ENCODE data around the gene COBL. TPM values are rescaled to one million over a fixed set of nuclear protein-coding genes. Genes with fewer than 3 reads are reported as not detected.

COBL gene
- total RNA-seq, 6 experiments from 2014 or later: not detected

DNA sequence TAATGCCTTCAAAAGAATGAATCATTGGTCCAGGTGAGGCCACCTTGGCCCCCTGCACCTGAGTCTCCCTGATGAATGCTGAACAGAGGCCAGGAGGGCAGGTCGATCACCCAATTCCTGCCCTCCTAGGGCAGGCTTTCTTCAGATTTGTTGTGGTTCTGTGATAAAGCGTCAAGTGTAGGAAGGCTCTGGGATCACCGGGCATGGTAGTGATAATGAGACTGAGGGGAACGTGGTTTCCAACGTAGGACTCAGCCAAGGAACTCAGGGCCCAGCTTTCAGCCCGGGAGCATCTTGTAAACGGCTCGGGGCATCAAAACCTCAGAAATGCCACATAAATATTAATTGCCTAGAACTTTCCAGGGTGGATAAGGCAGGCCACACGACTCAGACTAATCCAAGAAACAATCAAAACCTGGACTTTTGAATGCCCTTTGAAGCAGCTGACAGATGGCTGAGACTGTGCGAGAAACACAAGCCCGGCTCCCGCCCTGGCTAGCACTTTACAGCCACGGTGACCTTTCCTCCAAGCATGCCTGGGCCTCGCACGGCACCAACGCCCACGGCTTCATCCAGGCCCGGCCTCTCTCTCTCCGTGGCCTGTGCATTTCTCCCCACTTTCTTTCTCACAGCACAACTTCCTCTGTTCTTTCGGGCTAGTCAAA lies 294.6 kb downstream of the COBL start:
- no peak overlapping the region for H3K4me3 Mint-ChIP-seq
- no peaks in the 10 kb centered on the region for H3K9me3 Mint-ChIP-seq
- no peaks in the 10 kb centered on the region for H3K36me3 Mint-ChIP-seq (ENCODE audit: low read depth)
- H3K27ac Mint-ChIP-seq: no peak overlapping the region
- no peak for DNase-seq
- peaks cover 16% of the 10 kb centered on the region; the same call in 1 of the 2 replicates for H3K27me3 Mint-ChIP-seq (ENCODE audit: insufficient read depth)
- H3K4me1 Mint-ChIP-seq (ENCODE audit: low read depth): peaks cover 28% of the 10 kb centered on the region
- TF ChIP-seq, protein P1, sequence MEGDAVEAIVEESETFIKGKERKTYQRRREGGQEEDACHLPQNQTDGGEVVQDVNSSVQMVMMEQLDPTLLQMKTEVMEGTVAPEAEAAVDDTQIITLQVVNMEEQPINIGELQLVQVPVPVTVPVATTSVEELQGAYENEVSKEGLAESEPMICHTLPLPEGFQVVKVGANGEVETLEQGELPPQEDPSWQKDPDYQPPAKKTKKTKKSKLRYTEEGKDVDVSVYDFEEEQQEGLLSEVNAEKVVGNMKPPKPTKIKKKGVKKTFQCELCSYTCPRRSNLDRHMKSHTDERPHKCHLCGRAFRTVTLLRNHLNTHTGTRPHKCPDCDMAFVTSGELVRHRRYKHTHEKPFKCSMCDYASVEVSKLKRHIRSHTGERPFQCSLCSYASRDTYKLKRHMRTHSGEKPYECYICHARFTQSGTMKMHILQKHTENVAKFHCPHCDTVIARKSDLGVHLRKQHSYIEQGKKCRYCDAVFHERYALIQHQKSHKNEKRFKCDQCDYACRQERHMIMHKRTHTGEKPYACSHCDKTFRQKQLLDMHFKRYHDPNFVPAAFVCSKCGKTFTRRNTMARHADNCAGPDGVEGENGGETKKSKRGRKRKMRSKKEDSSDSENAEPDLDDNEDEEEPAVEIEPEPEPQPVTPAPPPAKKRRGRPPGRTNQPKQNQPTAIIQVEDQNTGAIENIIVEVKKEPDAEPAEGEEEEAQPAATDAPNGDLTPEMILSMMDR (IDR thresholded peaks at IDR 0.05): no peak

GRCh38 chr7:51020944-51021343 lies 295.7 kb downstream of the COBL start:
- Mint-ChIP-seq H3K36me3 (ENCODE audit: low read depth) (no peaks in the 10 kb centered on the region), H3K9me3 (no peaks in the 10 kb centered on the region), H3K4me3 (no peak overlapping the region; the same call in 1 of the 2 replicates), H3K27ac (no peak overlapping the region), H3K27me3 (ENCODE audit: insufficient read depth) (peaks cover 16% of the 10 kb centered on the region; the same call in 1 of the 2 replicates), H3K4me1 (ENCODE audit: low read depth) (peaks cover 28% of the 10 kb centered on the region)
- no peak for DNase-seq
- TF ChIP-seq, protein P1 (IDR thresholded peaks at IDR 0.05): no peak

DNA sequence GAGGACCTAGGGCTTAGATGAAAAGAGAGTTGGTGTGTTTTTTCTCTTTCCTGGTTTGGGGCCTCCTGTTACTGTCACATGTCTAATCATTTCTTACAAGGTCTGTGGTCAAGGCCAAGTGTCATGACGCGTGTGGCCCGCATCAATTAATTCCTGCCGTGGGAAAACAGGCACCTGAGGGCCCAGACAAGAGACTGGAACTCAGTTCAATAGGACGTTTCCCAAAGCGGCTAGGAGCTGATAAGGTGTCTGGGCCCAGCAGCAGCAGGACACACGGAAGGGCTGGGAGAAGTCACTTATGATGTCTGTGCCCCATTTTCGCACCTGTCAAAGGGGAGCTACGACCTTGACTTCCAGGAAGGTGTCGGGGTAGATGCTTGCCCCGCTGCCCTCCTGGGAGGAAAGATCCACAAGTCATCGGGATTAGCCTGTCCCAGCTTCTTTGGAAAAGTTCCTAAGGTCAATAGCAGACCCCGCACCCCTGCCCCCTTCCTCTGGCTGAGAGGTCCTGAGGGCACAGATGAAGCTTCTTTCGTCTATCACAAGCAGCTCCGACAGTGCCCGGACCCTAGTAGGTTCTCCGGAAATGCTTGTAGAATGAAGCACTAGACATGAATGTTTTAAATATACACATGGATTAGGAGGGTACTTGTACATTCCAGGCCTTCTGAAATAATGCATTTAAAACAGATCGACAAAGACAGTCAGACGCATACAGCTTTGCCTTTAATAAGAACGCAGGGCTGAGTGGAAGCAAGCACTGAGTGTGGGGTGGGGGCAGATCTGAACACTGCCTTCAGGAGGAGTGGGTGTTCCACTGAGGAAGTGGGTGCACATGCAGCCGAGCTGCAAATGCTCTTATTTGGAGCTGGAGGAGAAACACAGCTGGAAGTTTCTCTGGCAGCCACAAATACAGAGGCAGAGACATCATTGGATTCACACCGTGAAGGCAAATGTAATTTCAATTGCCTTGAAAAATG lies 296.4 kb downstream of the COBL start:
- H3K9me3 Mint-ChIP-seq: no peaks in the 10 kb centered on the region
- peak overlapping the region; percentile 64; the same call in 1 of the 2 replicates for H3K27ac Mint-ChIP-seq
- peaks cover 19% of the 10 kb centered on the region; the same call in 1 of the 2 replicates for H3K27me3 Mint-ChIP-seq (ENCODE audit: insufficient read depth)
- H3K36me3 Mint-ChIP-seq (ENCODE audit: low read depth): no peaks in the 10 kb centered on the region
- H3K4me3 Mint-ChIP-seq: peak overlapping the region; percentile 70; the same call in 1 of the 2 replicates
- TF ChIP-seq, protein P1 (IDR thresholded peaks at IDR 0.05): no peak
- H3K4me1 Mint-ChIP-seq (ENCODE audit: low read depth): peaks cover 28% of the 10 kb centered on the region
- no peak for DNase-seq

GRCh38 chr7:51019191-51019844 lies 297.3 kb downstream of the COBL start:
- TF ChIP-seq, protein P1 (IDR thresholded peaks at IDR 0.05): no peak
- Mint-ChIP-seq H3K27me3 (ENCODE audit: insufficient read depth) (peaks cover 16% of the 10 kb centered on the region), H3K9me3 (no peaks in the 10 kb centered on the region), H3K4me3 (peak overlapping the region; percentile 1; the same call in 1 of the 2 replicates), H3K4me1 (ENCODE audit: low read depth) (peaks cover 28% of the 10 kb centered on the region), H3K36me3 (ENCODE audit: low read depth) (no peaks in the 10 kb centered on the region), H3K27ac (peak overlapping the region; percentile 83)
- peak; percentile 26 for DNase-seq

Measured in HFFc6 (cell line).